ENCODE measurements around the gene SLC38A10.

Gene SLC38A10

DNA sequence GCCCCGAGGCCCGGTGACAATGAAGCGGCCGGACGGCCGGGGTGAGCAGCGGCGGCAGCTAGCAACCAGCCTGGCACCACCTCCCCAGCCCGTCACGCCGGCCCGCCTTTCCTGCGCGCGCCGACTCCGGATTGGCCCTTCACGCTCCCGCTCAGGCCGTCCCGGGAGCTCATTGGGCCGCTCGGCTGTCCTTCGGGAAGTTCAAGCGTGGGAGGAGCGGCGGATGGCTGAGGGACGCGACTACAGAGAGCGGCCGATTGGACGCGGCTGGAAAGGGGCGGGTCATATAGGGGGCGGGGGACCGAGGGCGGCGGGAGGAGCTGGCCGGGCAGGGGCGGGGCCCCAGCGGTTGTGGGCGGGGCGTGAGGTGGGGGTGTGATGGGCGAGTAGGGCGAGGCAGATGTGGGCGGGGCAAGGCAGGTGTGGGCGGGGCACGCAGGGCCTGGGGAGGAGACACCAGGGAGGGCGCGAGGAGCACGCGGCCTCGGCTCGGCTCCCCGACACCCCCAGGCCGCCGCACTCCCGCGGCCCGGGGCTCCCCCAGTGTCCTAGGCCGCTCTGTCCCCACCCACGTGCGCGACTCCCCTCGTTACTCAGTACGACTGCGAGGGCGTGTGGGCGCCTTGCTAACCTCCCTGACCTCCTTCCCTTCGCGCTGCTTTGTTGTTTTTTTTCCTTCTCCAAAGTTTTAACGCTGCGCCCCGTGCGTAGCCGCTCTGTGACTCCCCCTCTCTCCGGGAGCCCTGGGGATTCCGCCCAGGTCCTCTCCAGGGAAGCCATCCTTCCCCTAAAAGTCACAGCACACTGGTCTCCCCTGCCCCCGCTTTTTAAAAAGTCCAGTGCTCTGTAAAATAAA lies 72.0 kb downstream of the SLC38A10 start, which contains the start of gene CEP131:
TSS of gene CEP131 (minus strand) at position 60 of the 856 bp plus-strand sequence. CDS start 2,909 bp downstream, outside the sequence.
- DNase-seq: peak; percentile 99

DNA sequence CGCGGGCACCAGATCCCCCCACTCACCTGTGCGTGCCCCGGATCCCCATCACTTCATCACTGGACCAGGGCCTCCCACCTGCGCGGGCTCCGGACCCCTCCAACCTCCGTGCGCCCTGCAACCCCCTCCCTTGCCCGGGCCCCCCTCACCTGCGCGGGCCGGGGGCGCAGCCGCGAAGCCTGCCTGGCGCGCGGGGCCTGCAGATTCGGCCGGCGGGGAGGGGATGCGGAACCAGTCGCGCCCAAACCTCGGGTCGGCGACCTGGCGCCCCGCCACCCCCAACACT lies 72.5 kb downstream of the SLC38A10 start:
- no peak for DNase-seq

DNA sequence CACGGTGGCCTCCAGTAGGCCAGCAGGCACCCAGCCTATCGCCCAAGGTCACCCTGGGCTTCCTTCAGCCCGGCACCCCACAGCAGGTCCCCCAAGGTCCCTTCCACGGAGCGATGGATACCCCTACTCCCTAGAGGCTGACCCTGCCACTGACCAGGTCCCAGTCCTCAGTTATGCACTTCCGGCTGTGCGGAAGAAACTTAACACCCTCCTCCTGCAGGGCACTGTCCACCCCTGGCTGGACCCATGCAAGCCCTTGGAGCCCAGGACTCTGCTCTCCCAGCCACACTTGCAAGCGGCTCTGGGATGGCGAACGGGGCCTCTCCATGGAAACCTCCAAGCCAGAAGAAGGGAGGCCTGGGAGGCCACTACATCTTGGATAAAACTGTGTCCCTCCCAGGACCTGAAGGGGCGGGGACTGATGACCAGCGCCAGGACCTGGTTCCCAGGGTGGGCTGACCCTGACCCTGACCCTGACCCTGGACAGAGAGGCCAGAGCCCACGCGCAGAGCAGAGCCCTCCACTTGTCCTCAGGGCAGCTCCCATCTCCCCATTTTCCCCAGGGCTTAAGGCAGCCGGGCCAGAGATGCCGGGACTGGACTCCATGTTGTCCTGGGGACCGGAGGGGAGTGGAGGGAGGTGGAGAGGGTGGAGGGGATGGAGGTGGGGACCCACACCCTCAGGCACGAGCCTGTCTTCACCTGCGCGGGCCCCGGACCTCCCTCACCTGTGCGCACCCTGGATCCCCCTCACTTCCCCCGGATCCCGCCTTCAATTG lies 73.1 kb downstream of the SLC38A10 start:
- no peak for DNase-seq

- no peak for DNase-seq
Observed at GRCh38 chr17:81221371-81221841, 73.7 kb downstream of the SLC38A10 start.

DNA sequence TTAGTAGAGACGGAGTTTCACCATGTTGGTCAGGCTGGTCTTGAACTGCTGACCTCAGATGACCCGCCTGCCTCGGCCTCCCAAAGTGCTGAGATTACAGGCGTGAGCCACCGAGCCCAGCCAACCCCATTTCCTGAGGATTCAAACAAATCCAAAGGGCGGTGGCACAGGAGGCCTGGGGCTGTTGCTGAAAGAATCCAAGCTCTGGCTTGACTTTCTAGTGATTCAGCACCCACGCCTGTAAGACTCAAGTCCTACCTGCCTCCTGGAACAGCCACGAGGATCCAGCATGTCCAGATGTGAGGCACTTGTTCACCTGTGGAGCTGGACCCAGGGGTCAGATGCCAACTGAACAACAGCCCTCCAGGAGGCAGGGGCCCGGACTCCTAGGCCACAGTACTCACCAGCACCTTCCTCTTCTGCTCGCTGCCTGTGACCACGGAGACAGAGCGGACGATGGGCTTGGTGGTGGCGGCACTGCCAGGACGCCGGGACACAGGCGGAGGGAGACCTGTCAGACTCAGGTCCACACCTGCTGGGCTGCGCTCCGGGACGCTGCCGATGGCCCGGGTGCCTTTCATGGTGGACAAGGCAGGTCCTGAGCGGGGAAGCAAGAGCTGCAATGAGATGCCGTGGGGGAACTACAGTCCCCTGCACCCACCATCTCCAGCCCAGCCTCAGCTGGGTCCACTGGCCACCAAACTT lies 75.5 kb downstream of the SLC38A10 start:
- no peak for DNase-seq

- DNase-seq: no peak
Observed at GRCh38 chr17:81218991-81219390, 76.1 kb downstream of the SLC38A10 start.

GRCh38 chr17:81218459-81218858 lies 76.6 kb downstream of the SLC38A10 start:
- DNase-seq: no peak

- DNase-seq: no peak
Observed at GRCh38 chr17:81217491-81217890, 77.6 kb downstream of the SLC38A10 start.

DNA sequence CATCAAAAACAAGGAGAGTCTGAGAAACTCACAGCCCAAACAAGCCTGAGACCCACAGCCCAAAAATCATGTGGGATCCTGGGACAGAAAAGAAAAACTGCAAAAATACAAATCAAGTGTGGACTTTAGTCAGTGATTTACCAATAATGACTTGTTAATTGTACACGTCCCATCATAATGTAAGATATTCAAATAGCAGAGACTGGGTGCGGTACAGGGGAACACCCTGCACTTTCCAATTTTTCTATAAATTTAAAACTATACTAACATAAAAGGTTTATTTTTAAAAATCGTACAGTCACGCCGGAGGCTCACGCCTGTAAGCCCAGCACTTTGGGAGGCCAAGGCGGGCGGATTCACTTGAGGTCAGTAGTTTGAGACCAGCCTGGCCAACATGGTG lies 81.1 kb downstream of the SLC38A10 start:
- no peak for DNase-seq

DNA sequence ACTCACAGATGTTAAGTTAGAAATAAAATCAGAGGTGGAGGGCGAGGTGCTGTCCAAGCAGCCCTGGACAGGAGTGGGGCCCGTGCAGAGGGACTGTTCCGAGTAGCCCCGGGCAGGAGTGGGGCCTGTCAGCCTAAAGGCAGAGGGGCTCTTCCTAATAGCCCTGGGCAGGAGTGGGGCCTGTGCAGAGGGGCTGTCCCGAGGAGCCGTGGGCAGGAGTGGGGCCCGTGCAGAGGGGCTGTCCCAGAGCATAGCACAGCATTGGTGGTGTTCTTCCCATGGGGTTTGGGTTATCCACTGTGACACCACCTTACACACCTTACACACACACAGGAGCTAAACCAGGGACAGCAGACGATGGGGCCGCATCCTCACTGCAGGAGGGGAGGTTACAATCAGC lies 82.7 kb downstream of the SLC38A10 start:
- no peak for DNase-seq

DNA sequence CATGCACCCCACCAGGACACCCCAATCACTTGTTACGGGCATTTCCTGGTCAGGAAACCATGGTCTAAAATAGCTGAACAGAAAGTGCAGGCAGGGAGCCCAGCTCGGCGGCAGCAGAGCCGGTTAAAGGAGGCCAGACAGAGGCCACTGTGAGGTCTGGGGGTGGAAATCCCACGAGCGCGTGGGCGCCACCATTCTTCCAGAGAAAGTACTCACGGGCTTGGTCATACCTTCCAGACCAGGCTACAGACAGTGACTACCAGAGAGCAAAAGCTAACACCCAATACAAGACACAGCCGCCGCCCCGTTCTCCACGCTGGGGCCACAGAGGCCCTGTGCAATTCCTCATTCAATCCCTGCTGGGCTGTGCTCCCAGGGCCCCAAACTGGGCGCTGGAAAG lies 84.2 kb downstream of the SLC38A10 start:
- no peak for DNase-seq

- no peak for DNase-seq
Observed at GRCh38 chr17:81210466-81210865, 84.6 kb downstream of the SLC38A10 start.

DNA sequence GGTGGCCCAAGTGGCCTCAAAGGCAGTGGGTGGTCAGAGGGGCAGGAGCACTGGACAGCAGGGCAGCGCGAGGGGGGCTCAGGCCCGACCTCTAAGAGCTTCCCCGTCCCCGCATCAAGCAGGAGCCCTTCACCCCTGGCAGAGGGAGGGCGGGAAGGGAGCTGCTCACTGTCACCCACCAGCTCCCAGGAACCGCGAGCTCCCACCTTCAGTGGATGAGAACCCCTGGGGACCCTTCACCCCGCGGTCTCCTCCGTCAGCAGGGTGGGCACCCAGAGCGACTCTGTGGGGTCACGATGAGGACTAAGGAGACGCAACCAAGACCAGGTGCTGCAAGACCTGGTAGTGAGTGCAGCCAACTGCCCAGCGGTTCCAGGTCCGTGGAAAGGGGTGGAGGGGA lies 86.0 kb downstream of the SLC38A10 start:
- DNase-seq: no peak

DNA sequence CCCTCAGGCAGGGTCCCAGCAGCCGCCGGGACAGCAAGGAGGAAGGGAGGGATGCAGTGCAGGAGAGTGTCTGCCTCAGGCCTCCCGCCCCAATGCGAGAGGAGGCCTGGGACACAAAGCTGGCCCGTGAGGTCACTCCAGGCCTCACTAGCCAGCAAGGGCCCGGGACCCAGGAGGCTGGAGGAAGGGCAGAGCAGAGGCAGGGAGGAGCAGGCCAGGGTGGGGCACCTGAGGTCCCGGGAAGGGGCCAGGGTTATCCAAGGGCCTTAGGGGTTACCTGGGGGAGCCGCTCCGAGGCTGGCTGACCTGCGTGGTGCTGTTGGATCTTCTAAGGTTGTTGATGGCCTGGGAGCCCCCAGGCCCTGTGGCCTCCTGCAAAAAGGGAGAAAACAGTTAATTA lies 86.5 kb downstream of the SLC38A10 start:
- DNase-seq: no peak

- DNase-seq: no peak
Observed at GRCh38 chr17:81207610-81208581, 87.2 kb downstream of the SLC38A10 start.

DNA sequence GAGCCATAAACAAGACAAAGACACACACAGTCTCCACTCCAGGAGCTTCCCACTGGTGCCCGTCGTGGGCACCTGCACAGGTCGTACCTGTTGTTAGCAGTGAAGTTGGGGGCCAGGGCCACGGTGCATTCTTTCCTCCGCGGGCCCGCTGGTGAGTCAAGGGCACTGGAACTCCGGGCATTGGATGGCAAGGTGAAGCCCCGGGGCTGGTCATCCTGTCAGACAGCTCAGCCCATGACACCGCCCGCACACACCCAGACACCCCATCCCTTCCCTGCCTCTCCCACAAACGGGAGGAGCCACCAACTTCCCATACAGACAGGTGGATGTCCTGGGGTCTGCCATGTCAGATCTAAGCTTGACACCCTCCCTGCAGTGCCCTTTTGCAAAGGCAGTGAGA lies 88.5 kb downstream of the SLC38A10 start:
- no peak for DNase-seq

- no peak for DNase-seq
Observed at GRCh38 chr17:81206166-81206565, 88.9 kb downstream of the SLC38A10 start.

- no peak for DNase-seq
Observed at GRCh38 chr17:81204578-81204977, 90.5 kb downstream of the SLC38A10 start.

DNA sequence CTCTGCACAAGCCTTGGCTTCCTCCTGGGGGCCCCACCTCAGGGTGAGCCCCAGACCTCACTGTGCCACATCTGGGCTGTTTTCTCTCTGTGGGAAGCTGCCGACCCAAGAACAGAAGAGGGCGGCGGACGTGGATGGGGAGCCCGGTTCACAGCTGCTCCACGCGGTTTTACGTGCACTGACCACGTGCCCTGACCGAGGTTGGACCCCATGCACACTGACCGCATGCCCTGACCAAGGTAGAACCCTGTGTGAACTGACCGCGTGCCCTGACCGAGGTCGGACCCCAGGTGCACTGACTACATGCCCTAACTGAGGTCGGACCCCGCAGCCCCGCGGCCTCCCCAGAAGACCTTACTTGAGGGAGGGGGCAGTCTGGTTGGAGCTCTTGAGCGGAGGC lies 92.0 kb downstream of the SLC38A10 start:
- no peak for DNase-seq

DNA sequence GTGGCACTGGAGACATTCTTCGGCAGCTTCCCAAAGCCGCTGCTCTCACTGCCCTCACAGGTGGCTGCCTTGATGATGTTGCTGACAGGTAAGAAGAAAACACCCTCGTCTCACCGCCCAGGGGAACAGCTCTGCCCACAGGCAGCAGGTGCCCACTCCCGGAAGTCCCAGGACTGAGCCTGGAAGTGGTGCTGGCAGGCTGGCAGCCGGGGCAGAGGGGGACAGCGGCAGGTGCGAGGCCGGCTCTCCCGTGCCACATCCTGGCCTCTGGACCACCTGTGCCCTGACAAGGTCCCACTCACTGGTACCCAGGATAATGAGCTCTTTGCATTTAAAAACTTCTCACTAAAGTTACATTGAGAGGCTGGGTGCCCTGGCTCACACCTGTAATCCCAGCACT lies 92.8 kb downstream of the SLC38A10 start:
- no peak for DNase-seq

DNA sequence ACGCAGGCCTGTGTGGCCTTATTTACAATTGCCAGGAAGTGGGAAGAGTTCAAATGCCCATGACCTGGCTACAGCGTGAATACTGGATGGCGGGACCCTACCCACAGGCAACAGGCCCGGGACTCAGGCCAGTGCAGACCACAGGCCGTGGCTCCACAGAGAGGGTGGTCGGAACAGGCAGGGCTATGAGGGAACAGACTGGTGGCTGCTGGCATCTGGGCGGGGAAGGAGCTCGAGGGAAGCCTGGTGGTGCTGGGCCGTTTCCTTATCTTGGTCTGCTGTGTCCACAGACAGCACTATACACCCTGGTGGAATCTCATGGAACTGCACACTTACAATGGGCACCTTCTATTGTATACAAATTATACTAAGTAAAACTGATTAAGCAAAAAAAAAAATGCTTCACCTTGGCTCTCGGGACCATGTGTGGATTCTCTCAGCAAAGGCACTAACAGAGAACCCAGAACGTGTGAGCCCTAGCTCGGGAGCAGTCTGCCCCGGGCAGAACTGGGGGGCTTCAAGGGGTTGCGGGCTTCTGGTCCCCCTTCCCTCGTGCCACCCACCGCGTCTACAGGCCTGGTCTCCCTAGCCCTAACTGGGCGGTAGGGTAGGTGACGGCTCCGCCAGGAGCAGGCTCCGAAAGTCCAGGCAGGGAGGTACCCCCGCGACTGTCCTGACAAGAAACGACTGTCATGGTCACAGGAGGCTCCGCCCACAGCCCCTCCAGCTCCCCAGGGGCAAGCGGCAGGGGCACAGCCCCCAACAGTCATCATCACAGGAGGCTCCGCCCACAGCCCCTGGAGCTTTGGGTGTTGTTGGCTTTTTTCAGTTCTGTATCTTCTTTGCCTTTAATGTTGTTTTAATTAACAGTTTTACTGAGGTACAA lies 94.2 kb downstream of the SLC38A10 start:
- DNase-seq: peak; percentile 86
